CD4-positive, alpha-beta T cell treated with Interleukin-17A for 4 hours (primary cell): Measurements from ENCODE around the gene ACOT9.
"Not testable (repeated sequence)": the region's sequence is repeated elsewhere in the genome, so short reads cannot be mapped to it uniquely, and the experiment has no call there.

Experiments used
- DNase-seq: peaks from one replicate; pipeline ENCODE4 v3.0.0-alpha.2; 2020; ENCODE audit warnings: mixed read lengths

The ACOT9 gene

DNA sequence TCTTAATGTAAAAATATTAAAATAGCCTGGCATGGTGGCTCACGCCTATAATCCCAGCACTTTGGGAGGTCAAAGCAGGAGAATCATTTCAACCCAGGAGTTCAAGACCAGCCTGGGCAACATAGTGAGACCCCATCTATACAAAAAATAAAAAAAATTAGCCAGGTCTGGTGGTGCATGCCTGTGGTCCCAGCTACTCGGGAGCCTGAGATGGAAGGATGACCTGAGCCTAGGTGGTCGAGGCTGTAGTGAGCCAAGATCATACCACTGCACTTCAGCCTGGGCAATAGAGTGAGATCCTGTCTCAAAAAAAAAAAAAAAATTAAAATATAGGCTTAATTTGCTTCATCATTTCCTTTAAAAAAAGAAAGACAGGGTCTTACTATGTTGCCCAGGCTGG is 66.6 kb downstream of the ACOT9 start:
- not testable (repeated sequence) for DNase-seq

DNA sequence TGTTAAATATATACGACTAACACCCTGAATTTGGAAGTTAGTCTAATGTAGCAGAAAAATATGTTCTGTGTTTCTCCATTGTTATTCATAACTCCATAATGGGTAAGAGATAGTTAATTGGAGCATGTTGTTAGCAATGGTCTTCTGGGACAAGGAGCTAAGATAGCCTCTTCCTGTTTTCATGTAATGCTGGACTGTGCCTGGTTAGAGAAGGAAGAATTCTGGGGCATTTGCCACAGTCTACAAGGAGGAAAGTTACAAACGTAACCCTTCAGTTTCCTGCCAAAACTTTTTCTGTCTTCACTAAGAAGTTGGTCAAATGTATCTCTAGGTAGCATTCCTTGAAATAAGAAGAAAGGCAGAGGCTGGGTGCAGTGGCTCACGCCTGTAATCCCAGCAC is 70.0 kb downstream of the ACOT9 start:
- no peak for DNase-seq

DNA sequence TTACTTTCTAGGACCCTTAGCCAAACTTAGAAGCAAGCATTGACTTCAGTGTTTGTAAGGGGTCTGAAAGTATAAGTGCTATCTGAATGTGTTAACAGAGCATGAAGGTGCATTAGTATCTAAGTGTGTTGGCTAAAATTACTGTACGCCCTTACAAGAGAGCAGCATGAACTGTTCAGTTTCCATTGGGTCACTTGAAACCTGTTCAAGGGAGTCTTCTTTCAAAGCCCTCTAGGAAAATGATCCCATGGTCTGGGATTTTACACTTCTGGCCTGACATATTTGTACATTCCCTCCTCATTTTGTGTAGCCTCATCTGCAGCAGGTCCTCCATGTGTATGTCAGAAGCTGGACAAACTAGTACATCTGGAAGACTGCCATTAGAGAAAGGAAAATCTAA is 72.5 kb downstream of the ACOT9 start:
- no peak for DNase-seq

DNA sequence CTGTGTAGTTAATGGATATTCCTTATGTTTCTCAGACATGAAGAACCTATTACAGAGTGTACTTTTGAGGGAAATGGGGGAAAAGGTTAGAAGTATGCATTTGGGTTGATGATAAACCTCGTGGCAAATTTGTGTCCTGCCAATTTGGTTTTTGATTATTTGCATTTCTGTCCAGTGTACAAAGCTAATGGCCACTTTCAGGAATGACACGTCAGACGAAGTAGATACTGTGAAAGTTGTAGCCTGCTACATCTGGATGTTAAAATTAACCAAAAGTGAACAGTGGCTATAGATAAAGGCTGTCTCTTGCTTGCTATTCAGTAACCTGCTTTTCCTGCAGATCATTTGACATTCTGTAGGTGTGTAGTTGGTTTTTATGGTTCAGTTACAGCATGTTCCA is 74.7 kb downstream of the ACOT9 start:
- no peak for DNase-seq

DNA sequence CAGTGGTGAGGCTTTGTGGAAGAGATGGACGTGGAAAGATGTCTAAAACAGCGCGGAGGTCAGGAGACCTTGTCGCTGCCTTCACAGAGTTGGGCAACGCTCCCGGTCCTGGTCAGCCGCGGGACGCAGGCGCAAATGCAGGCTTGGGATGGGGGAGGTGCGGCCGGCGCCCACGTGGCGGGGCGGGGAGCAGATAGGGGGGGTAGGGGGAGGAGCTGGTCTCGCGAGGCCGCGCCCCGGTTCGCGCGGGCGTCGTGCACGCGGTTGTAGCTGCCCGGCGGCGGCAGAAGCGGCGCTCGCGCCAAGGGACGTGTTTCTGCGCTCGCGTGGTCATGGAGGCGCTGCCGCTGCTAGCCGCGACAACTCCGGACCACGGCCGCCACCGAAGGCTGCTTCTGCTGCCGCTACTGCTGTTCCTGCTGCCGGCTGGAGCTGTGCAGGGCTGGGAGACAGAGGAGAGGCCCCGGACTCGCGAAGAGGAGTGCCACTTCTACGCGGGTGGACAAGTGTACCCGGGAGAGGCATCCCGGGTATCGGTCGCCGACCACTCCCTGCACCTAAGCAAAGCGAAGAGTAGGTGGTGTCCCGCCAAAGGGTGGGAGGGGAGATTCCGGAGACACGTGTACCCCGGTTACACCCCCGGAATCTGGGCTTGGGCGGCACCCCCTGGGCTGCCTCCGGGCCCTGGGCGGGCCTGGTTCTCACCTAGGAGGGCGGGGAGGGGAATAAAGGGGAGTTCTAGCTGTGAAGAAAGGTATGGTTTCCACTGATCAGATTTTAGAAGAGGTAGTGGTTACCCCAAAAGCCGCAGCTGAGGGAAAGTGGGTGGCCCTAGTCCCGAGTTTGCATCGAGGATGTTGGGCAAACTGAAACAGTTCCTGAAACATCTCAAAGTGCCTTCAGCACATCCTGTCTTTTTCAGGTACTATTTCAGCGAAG is 75.6 kb downstream of the ACOT9 start, which contains the start of gene PRDX4:
PRDX4 (plus strand) TSS at position 255 of the 939 bp plus-strand sequence; CDS start at position 333, 78 bp downstream.
- peak; percentile 82 for DNase-seq

DNA sequence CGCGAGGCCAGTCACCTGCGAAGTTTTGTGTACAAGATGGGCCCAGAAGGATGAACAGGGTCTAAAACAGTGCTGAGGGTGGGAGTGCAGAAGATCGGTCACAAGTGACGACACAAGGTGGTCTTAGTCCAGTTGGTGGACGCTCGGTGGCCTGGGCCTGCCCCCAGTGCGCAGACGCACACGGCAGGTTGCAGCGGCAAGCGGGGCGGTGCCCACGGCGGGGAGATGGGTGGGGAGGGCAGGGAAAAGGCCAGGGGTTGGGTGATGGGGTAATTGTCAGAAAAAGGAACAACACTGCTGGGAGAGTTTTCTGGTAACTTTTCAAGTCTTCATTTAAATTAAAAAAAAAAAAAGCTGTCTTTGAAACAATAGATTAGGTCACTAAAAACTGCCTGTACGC is 76.8 kb downstream of the ACOT9 start:
- no peak for DNase-seq

DNA sequence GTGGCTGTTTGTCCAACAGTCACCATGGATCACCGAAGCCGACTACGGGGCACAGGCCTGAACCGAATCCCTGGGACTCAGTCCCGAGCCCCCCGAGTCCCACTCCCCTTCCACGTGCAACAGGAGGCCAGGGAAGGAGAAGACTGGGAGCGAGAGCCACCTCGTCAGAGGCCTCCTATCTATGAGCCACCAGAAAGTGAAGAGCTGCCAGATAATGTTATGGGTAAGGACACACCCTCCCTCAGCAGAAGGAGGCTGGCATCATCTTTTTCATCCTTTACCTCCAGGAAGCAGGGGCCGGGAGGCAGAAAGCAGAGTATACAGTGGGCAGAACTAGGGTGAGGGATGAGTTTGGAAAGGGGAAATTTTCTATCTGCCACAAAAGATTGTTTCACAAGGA is 78.6 kb downstream of the ACOT9 start:
- no peak for DNase-seq

DNA sequence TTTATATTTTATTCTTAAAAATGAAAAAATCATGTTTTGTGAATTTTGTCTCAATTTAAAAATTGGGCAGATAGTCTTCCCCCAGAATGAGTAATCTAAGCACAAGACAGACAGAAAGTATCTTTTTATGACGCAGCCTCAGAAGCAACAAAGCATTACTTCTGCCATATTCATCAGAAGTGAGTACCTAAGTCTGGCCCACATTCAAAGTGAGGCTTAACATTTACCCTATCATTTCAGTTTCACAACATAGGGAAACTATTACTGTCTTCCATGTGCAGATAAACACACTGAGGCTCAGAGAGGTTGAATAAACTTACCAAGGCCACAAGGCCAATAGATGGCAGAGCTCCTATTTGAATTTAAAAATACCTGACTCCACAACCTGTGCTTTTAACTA is 80.2 kb downstream of the ACOT9 start:
- no peak for DNase-seq

DNA sequence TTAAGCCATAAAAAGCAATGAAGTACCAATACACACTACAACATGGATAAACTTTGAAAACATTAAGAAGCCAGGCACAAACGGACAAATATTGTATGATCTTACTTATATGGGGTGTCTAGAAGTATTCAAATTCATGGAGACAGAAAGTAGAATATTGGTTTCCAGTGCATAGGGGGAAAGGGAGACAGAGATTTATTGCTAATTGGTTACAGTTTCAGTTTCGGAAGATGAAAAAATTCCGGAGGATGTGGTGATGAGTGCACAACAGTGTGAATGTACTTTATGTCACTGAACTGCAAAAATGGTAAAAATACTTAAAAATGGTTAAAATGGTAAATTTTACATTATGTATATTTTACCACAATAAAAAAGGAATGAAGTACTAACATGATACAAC is 80.9 kb downstream of the ACOT9 start:
- DNase-seq = no peak

DNA sequence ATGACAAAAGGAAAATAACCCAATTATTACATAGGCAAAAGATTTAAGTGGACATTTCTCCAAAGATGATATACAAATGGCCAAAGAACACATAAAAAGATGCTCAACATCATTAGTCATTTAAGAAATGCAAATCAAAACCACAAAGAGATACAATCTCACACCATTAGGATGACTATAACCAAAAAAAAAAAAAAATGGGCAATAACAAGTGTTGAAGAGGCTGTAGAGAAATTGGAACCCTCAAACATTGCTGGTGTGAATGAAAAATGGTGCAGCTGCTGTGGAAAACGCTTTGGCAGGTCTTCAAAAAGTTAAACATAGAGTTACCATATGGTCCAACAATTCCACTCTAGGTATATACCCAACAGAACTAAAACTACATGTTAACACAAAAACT is 81.4 kb downstream of the ACOT9 start:
- no peak for DNase-seq

DNA sequence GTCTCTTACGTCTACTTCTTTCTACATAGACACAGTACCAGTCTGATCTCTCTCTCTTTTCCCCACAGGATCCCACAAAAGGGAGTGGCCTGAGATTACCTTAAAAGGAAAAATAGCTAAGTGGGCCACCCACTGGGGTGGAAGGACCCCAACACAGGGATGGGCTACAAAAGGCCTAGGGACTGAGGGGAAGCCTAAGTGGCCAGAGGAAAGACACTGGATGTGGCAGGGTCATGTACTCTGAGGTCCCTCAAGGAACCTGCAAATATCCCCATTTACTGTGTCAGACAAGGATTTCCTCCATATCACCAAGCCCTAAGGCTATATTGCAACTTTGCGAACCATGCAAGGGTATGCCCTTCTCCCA is 82.3 kb downstream of the ACOT9 start:
- DNase-seq = no peak

DNA sequence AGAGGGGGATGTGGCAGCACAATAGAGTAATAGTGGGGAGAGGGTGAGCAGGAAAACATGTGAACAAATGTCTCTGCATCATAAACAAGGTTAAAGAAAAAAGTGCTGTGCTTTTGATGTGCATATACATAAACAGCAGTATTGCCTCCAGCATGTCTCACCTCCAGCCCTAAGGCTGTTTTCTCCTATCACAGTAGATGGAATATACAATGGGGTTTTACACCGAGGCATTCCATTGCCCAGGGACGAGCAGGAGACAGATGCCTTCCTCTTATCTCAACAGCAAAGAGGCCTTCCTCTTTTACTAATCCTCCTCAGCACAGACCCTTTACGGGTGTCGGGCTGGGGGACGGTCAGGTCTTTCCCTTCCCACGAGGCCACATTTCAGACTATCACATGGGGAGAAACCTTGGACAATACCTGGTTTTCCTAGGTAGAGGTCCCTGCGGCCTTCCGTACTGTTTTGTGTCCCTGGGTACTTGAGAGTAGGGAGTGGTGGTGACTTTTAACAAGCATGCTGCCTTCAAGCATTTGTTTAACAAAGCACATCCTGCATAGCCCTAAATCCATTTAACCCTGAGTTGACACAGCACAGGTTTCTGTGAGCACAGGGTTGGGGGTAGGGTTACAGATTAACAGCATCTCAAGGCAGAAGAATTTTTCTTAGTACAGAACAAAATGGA is 82.9 kb downstream of the ACOT9 start:
- not testable (repeated sequence) for DNase-seq

DNA sequence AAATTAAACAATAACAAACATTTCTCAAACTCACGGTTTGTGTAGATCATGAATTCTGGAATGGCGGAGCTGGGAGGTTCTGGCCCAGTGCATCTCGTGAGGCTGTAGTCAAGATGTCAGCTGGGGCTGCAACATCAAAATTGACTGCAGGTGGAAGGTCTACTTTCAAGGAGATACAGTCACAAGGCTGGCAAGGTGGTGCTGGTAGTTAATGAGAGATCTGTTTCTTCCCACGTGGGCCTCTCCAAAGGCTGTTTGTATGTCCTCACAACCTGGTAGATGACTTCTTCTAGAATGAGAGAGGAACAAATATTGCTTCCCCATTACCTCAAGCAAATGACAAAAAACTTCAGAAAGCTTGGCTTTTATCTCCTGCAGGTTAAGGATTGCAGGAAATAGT is 83.7 kb downstream of the ACOT9 start:
- DNase-seq = no peak

DNA sequence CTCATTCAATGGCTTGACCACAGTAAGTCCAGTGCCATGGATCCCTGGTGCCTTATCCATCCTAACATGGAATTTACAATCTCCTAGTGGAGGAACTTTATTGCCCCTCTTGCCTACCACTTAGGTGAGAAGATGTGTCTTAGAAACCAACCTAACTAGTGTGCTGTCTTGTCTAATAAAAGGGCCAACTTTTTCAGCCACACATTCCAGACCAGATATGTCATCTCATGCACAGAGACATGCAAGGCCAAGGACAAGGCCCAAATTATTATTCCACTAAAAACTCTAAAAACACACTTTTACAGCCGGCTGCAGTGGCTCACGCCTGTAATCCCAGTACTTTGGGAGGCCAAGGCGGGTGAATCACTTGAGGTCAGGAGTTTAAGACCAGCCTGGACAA is 86.4 kb downstream of the ACOT9 start:
- no peak for DNase-seq

DNA sequence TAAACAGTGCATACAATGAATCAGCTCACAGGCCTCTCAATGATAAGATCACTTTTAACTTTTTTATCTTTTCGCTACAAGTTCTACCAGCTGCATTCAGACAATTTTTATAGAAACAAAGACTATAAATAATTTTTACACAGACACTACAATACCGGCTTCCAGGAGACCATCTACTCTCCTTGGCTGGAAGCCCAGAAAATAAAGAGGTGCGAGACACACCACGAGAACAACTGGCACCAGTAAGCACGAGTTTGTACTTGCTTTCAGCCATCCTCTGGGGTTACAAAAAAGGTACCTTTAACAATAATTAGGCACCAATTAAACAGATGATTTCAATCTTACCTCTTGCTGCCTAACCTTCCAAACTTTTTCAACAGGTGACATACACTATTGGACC is 87.0 kb downstream of the ACOT9 start:
- no peak for DNase-seq
